ENCODE data around the gene HTR6.
"Not testable (repeated sequence)": the region's sequence is repeated elsewhere in the genome, so short reads cannot be mapped to it uniquely, and the experiment has no call there.

Gene HTR6

DNA sequence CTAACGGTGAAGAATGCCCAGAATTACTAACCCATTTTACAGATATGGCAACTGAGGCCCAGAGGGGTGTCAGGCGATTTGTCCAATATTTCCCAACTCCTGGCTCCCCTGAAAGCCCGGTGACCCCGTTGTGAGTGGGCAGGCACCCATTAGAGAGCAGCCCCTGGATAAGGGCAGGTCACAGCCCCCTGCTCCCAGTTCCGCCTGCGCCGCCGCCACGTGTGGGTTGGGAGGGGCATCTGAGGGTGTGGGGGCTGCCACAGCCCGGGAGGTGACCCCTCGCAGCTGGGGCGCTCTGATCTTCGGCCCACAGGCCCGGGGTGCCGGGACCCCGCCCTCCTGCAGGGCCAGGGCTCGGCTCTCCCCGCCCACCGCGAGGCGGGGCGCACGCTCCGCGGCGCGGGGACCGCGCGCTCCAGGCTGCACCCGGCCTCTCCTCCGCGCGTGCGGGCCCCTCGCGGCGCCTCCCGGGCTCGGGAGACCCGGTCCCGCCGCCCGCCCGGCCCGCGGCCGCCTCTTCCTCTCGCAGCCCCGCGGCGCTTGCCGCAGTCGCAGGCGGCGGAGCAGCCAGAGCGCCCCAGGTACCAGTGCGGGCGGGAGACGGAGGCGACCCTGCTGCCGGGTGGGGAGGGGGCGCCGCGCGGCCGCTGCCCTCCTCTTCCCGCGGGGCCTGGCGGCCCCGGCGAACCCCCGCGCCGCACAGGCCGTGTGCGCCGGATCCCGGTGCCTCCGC is at the start of gene HTR6:
Gene HTR6 (plus strand): TSS at position 423 of the 733 bp plus-strand sequence. CDS start 879 bp downstream, outside the sequence.
- DNase-seq (ENCODE audit: low read depth in 2 of 3, low spot score in 1 of 3), result no peak

DNA sequence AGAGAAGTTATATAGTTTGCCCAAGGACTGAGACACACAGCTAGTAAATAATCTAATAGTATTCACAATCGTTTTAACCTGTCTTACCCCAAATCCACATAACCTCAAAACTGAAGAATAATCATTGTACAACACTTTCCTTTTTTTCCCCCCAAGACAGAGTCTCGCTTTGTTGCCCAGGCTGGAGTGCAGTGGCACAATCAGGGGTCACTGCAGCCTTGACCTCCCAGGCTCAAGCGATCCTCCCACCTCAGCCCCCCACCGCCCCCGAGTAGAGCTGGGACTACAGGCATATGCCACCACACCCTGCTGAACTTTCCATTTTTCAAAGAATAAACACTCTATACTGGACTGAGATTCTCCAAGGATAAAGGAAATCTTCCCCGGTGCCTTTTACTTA is 49.2 kb upstream of the HTR6 start:
- no peak for DNase-seq (ENCODE audit: low read depth in 2 of 3, low spot score in 1 of 3)

DNA sequence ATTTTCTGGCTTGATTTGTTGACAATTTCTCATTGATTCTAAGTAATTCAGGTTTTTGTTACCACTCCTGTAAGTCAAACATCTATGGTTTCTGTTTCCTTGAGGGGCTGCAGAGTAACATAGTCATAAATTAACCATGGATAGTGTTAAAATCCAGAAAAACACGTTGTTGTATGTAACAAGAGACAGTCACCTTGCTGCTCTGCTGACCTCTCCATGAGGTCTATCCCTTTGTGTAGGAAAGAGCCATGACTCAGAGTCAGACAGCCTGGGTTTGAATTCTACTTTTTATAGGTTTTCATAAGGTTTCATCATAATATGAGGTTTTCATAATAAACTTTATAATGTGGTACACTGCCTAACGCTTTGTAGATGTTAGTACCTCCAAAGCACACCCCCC is 48.2 kb upstream of the HTR6 start:
- no peak for DNase-seq (ENCODE audit: low read depth in 2 of 3, low spot score in 1 of 3)

DNA sequence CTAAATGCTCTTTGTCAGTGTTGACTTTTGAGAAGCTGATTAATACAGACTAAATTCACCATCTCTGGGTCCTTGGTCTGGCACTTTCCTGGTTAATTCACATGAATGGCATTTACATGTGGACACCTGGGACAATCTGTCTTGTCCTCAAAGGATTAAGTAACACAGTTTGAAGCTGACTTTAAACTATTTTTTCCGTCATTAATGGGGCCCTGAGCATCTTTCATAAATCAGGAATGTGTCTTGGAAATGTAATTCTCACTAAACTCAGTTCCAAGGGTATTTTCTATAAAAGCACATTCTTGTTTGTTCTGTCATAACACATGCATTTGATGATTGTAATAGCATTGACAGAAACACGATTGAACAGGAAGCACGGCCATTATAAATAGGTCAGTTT is 47.3 kb upstream of the HTR6 start:
- DNase-seq (ENCODE audit: low read depth in 2 of 3, low spot score in 1 of 3), result no peak

DNA sequence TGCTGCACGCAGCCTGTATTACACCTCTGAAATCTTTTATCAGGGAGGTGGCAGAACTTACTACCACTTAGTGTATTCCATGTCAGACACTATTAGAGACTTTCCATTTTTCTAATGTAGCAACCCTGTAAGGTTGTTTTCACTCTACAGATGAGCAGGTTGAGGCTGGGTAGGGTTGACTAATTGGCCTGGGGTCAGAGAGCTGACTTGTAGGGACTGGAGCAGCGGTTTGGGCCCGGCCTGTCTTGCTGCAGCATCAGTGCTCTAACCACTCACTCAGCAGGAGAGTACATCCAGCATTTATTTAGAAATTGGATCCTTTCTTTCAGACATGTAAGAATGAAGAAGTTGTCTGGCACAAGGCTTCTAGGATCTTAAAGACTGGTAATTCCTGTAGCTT is 46.2 kb upstream of the HTR6 start:
- DNase-seq (ENCODE audit: low read depth in 2 of 3, low spot score in 1 of 3), result no peak

DNA sequence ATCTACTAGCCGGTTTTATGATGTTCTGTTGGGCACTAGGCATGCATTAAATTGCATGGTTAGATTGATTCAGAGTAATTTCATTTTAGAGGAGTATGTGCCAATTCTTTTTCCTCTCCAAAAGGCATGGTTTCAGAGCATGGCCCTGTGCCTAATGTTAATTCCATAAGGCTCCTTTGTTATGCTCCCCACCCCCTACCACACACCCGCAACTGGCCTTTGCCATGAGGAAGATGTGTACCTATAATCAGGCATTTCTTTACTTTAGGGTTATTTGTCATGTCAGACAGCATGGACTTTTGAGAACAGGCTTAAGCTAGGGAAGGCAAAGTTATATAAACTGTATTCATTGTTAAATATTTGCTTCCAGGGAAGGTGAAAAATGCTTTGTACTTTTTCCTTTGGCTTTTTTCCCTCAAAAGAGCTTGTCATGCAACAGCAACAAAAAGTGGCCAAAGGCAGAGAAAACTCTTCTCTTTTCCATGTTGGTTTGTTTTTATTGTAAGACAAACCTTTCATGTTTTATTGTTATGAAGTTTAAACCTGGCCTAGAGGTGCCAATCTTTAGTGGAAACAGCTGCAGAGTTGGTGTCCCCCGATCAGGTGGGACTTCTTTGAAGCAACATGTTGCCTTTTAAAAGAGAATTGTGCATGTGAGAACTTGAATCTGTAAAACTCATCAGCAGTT is 44.8 kb upstream of the HTR6 start:
- no peak for DNase-seq (ENCODE audit: low read depth in 2 of 3, low spot score in 1 of 3)

DNA sequence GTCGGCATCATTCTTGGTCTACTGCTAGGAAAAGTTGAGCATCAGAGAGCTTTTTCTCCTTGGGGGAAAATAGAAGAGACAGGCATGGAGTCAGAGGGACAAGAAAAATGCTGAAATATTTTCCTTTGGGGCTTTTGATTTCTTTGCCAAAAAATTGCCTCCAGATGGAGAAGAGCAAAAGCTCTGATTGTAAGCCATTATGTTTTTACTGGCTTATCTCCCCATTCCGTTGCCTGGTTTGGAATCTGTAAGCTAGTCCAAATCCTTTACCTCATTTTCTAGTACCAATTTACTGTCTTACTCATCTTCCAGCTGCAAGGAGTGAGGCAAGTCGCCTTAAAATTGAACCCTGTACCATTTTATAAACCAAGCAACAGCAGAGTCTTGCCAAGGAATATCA is 43.9 kb upstream of the HTR6 start:
- DNase-seq (ENCODE audit: low read depth in 2 of 3, low spot score in 1 of 3), result no peak

DNA sequence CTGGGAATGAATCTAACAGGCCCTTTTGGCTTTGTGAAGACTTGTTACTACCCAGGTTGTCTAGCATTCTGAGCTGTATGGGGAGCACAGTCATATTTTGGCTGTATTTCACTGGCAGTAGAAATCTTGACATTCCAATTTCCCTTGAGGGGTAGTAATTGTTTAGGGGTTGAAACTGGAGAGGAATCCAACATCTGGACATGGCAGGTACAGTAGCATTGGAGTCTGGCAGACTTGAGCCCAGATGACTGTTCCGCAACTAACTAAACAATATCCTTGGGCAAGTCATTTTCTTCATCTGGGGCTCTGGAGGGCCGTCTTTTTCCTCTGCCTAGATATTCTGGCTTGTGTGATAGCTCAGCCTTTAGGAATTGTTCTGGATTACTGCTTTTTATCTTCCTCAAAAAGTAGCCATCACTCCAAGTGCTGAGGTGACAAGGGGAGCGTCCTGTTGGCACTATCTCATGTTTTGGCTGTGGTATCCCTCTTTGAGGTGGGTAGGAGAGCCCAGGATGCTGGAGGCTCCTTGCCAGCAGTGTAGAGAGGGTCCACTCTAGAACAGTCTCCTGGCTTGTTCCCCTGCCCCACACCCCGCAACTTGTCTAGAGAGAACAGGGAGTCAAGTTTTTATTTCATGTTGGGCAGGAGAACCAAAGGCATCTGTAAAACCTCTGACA is 43.3 kb upstream of the HTR6 start:
- no peak for DNase-seq (ENCODE audit: low read depth in 2 of 3, low spot score in 1 of 3)

DNA sequence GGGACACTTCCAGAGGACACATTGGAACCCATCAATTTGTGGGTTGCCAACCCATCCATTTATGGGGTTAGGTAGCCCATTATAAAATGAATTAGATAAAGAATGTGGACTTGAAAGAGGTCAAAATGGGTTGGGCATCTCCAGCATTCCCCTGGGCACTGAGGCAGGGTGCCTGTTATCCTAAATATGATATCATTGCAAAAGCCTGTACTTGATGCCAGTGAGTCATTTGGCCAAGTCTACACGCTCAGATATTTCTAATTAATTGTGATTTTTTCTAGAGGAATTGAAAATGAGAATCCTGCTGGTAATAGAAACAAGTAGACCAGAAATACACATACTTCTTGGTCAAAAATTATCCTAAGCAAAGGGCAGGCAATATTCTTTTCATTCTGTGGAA is 42.5 kb upstream of the HTR6 start:
- no peak for DNase-seq (ENCODE audit: low read depth in 2 of 3, low spot score in 1 of 3)

DNA sequence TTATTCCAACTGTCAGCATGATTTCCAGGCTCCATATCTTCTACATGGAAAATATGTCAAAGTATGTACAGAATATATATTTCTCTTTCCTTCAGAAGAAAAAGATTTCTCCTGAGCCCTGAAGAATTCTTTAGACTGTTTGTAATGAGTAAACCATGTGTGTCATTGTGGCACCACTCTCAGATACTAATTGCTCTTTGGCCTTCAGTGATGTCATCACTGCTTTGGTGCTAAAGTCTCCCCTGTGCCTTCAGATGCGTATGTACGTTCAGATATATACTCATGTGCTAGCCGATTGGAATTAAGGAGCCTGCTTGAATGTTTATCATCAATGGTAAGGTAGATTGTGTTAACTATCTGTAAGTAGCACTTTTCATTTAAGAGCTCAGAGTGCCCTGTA is 41.2 kb upstream of the HTR6 start:
- no peak for DNase-seq (ENCODE audit: low read depth in 2 of 3, low spot score in 1 of 3)

DNA sequence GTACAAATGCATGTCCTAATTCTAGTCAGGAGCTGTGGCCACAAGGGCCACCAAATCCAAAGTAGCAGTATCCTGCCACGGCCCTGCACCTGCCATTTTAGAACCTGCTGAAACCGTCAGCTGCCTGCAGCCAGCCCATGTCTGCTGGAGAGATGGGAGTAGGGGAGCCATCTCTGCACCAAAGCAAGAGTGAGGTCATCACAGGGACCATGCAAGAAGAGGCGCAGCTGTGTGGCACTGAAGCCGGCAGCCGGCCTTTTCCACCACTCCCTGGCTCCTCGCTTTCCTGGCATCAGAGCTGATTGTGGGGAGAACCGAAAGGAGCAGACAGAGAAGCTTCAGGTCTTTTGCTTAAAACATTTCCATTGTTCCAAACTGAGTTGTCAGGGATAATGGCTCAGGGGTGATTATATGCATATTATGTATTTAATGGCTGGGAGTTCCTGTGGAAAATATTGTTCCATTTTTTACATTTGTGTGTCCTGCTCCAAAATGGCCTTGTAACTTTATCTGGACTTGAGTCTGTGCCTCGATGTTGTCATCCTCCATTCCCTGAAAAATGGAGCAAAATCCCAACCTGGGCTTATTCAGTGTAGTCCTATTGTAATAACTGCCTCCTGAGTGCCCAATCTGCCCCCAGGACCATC is 39.3 kb upstream of the HTR6 start:
- DNase-seq (ENCODE audit: low read depth in 2 of 3, low spot score in 1 of 3), result no peak

DNA sequence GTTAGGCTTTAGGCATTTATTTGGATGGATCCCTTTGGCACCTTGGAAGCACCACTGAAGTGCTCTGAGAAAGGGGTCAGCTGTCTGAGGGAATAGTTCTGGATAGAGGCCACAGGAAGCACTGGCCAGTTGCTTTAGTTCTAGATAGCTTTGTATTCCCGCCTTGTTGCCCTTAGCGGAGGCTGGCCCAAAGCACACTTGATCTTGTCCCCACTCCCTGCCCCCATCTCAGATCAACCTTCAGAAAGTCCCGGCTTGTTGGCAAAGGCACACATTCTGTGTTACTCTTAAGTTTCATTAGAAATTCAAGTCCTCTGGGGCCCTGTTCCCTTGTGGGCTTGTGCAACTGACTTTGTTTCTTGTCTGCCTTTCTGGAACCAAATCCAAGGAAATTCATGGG is 35.8 kb upstream of the HTR6 start:
- no peak for DNase-seq (ENCODE audit: low read depth in 2 of 3, low spot score in 1 of 3)

DNA sequence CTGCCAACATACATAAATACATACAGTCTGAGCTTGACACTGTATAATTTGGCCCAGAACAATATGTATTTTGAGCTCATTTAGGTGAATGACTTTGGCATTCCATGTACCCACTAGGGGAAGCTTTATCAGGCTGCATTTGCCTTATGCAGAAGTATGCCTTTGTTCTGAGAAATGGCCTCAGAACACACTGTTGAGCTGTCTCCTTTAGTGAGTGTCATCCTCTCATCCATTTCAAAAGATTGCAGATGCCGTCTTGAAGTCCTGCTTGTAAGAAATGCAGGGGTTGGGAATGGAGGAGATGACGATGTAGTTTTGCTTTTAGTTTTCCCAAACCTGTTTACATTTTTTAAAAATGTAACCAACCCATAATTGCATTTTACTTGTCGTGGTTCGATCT is 35.3 kb upstream of the HTR6 start:
- DNase-seq (ENCODE audit: low read depth in 2 of 3, low spot score in 1 of 3), result no peak

DNA sequence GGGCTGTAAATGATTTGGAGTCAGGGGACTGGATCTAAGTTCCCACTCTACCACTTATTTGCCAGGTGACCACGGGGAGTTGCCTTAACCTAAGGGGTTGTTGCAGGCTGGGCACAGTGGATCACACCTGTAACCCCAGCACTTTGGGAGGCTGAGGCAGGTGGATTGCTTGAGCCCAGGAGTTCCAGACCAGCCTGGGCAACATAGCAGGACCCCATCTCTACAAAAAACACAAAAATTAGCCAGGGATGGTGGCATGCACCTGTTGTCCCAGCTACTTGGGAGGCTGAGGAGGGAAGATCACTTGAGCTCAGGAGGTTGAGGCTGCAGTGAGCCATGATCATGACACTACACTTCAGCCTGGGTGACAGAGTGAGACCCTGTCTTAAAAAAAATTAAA is 34.5 kb upstream of the HTR6 start:
- DNase-seq (ENCODE audit: low read depth in 2 of 3, low spot score in 1 of 3), result not testable (repeated sequence)

DNA sequence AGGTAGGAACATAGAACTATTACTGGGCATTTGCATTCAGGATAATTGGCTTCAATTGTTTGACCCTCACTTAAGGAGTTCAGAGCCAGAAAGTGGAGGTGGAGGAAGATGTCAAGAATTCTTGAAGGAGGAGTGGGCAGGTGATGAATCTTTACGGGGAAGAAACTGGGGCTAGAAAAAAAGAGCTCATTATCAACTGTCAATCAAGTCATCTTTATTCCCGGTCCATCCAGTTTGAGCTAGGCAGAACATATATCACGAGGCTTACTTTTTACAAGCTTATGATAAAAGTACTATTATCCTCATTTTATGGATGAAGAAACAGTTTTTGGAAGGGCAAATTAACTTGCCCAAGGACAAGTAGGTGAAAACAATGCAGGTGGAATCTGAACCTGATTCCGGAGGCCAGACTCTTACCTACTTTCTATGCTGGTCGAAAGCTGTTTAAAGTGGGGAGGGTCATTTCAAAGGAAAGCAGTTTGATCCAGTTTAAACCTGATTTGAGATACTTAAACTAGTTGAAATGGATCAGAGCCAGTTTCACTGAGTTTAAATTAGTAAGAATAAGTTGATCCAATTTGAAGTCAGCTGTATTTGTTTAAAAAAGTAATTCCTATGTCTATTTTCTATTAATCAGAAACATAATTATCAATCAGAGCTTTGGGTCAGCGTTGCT is 33.8 kb upstream of the HTR6 start:
- no peak for DNase-seq (ENCODE audit: low read depth in 2 of 3, low spot score in 1 of 3)

DNA sequence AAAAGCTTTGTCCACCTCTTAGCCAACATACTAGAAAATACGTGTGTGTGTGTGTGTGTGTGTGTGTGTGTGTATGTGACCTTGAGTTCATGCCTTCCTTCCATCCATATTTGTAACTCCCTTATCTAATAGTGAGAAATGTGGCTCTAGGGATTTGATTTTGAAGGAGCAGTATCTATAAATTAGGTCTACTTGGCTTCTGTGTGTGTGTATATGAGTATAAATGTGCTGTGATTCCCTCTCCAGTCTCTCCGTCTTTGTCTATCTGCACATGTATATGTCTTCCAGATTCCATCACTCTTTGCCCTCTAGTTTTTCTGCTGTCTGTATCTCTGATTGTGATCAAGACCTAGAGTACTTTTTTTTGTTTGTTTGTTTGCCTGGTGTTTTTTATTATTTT is 32.5 kb upstream of the HTR6 start:
- DNase-seq (ENCODE audit: low read depth in 2 of 3, low spot score in 1 of 3), result no peak

DNA sequence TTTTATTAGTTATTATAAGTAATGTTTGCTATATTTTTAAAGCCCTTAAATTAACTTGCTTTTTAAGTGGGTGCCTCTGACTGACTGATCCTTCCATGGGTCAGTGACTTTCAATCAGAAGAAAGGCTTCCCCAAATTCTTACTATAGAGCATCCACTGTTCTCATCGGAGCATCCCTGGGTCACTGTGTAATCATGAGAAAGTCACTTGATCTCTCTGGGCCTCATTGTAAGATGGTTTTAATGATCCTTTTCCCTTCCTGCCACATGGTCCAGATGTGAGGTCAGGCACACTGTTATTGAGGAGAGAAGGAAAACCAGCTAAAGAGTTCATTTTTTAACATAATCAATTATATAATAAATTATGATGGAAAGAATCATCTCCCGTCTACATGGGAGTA is 31.6 kb upstream of the HTR6 start:
- no peak for DNase-seq (ENCODE audit: low read depth in 2 of 3, low spot score in 1 of 3)

DNA sequence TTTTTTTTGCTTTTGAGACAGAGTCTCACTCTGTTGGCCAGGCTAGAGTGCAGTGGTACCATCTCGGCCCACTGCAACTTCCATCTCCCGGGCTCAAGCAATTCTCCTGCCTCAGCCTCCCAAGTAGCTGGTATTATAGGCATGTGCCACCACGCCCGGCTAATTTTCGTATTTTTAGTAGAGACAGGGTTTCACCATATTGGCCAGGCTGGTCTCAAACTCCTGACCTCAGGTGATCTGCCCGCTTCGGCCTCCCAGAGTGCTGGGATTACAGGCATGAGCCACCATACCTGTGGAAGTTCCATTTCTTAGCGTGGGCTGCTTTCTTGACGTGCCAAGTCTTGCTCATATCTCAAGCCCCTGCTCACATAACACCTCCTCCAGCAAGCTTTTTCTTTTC is 29.6 kb upstream of the HTR6 start:
- DNase-seq (ENCODE audit: low read depth in 2 of 3, low spot score in 1 of 3), result not testable (repeated sequence)

DNA sequence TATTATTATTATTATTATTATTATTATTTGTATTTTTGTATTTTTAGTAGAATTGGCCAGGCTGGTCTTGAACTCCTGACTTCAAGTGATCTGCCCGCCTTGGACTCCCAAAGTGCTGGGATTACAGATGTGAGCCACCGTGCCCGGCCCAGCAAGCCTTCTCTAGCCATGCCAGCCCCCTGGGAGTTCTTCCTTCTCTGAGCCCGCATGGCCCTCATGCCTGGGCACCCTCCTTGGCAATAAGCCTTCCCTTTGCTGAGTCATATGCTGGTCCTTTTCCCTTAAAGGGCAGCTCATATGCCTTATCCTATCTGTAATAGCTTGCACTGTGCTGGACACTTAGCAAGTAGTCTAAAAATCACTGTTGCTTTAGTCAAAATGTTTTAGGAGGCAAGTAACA is 29.0 kb upstream of the HTR6 start:
- no peak for DNase-seq (ENCODE audit: low read depth in 2 of 3, low spot score in 1 of 3)

DNA sequence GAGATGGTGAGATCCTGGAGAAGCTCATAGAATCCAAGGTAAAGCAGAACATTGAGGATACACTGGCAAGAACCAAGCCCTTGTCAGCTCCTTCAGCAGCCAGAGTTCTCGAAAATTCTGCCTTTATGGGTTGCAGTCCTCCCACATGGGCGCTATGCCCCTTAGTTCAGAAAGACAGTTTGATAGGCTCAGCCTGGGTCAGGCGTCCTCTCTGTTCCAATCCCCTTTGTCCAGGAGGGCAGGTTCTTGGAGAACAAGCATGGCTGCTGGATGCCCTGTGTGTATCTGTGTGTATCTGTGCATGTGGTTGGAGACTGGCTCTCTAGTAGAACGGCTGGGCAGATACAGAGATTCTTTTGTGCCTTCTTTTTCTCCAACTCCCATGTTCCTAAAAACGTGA is 28.6 kb upstream of the HTR6 start:
- DNase-seq (ENCODE audit: low read depth in 2 of 3, low spot score in 1 of 3), result no peak

DNA sequence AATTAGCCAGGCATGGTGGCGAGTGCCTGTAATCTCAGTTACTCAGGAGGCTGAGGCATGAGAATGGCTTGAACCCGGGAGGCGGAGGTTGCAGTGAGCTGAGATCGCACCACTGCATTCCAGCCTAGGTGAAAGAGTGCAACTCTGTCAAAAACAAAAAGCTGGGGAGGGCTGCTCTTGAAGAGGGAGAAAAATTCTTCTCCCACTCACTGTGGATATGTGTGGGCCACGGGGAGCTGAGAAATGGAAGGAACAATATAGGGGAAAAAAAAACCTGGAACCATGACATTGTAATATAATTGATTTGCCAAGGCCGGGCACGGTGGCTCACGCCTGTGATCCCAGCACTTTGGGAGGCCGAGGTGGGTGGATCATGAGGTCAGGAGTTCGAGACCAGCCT is 27.9 kb upstream of the HTR6 start:
- not testable (repeated sequence) for DNase-seq (ENCODE audit: low read depth in 2 of 3, low spot score in 1 of 3)

Data from stimulated activated CD4-positive, alpha-beta T cell treated with anti-CD3 and anti-CD28 coated beads, Interleukin-12 subunit alpha, Interleukin-12 subunit beta, amount 100 ng/mL, for 48 hours (primary cell).